ENCODE measurements around the gene ZNF524.

Gene ZNF524

DNA sequence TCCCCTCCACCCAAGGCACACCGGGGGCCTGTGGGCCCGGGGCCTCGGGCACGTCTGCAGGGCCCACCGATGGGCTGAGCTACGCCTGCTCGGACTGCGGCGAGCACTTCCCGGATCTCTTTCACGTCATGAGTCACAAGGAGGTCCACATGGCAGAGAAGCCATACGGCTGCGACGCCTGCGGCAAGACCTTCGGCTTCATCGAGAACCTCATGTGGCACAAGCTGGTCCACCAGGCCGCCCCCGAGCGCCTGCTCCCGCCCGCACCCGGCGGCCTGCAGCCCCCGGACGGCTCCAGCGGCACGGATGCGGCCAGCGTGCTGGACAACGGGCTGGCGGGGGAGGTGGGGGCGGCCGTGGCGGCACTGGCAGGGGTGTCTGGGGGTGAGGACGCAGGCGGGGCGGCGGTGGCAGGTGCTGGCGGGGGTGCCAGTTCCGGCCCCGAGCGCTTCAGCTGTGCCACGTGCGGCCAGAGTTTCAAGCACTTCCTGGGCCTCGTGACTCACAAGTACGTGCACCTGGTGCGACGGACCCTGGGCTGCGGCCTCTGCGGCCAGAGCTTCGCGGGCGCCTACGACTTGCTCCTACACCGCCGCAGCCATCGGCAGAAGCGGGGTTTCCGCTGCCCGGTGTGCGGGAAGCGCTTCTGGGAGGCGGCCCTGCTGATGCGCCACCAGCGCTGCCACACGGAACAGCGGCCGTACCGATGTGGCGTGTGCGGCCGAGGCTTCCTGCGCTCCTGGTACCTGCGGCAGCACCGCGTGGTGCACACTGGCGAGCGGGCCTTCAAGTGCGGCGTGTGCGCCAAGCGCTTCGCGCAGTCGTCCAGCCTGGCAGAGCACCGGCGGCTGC lies 15.7 kb downstream of the ZNF524 start:
- DNase-seq (ENCODE audit: insufficient read length) (no peak), FAIRE-seq (no peak)
- no peak for TF ChIP-seq TAF1 (IDR thresholded peaks at IDR 0.05; ENCODE audit: borderline replicate concordance, low read depth, low read length)
- TF ChIP-seq POLR2AphosphoS5 (IDR thresholded peaks at IDR 0.05; ENCODE audit: low read depth, low read length) = no peak
- no peak for TF ChIP-seq POLR2A (IDR thresholded peaks at IDR 0.05; ENCODE audit: low read depth, low read length)

DNA sequence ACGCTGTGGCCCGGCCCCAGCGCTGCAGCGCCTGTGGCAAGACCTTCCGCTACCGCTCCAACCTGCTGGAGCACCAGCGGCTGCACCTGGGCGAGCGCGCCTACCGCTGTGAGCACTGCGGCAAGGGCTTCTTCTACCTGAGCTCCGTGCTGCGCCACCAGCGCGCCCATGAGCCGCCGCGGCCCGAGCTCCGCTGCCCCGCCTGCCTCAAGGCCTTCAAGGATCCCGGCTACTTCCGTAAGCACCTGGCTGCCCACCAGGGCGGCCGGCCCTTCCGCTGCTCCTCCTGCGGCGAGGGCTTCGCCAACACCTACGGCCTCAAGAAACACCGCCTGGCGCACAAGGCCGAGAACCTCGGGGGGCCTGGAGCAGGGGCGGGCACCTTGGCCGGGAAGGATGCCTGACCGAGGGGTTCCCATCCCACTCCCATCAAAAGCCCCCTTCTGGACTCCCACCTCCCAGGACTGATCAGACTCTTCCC lies 16.3 kb downstream of the ZNF524 start:
- FAIRE-seq = no peak
- no peak for DNase-seq (ENCODE audit: insufficient read length)
- no peak for TF ChIP-seq POLR2A (IDR thresholded peaks at IDR 0.05; ENCODE audit: low read depth, low read length)
- no peak for TF ChIP-seq POLR2AphosphoS5 (IDR thresholded peaks at IDR 0.05; ENCODE audit: low read depth, low read length)
- TF ChIP-seq TAF1 (IDR thresholded peaks at IDR 0.05; ENCODE audit: borderline replicate concordance, low read depth, low read length) = no peak

DNA sequence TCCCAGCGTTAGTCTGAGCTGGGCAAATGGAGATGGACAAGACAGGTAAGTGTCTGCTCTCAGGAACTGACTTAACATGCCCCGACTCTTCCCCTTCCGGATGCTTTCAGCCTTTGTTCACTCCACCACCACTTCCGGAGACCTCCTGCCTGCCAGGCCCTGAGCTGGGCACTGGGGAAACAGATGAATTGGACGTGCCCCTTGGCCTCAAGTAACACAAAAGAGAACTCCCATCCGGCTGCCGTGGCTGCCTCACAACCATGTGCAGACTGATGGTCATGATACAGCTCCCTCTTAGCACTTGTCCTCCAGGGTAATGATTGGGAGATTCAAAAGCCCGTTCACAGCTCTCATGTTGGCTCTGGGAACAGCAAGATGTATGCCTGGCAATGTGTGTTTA lies 17.3 kb downstream of the ZNF524 start:
- DNase-seq (ENCODE audit: insufficient read length) (no peak), FAIRE-seq (no peak)
- TF ChIP-seq POLR2A (IDR thresholded peaks at IDR 0.05; ENCODE audit: low read depth, low read length) (no peak), TAF1 (IDR thresholded peaks at IDR 0.05; ENCODE audit: borderline replicate concordance, low read depth, low read length) (no peak), POLR2AphosphoS5 (IDR thresholded peaks at IDR 0.05; ENCODE audit: low read depth, low read length) (no peak)

DNA sequence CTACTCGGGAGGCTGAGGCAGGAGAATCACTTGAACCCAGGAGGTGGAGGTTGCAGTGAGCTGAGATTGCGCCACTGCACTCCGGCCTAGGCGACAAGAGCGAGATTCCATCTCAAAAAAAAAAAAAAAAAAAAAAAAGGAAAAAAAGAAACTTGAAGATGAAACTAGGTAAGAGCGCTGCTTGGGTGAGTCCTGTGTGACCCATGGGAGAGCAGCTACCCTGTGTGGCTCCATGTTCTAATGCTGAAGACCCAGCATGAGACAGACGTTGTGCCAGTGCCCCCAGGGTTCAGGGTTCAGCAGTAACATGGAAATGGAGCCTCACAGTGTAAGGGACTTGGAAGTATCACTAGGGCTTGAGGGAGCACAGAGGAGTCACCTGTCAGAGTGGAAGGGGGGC lies 18.3 kb downstream of the ZNF524 start:
- DNase-seq (ENCODE audit: insufficient read length) = no peak
- FAIRE-seq = no peak
- TF ChIP-seq POLR2AphosphoS5 (IDR thresholded peaks at IDR 0.05; ENCODE audit: low read depth, low read length) (no peak), TAF1 (IDR thresholded peaks at IDR 0.05; ENCODE audit: borderline replicate concordance, low read depth, low read length) (no peak), POLR2A (IDR thresholded peaks at IDR 0.05; ENCODE audit: low read depth, low read length) (no peak)

- DNase-seq (ENCODE audit: insufficient read length) (no peak), FAIRE-seq (no peak)
- TF ChIP-seq POLR2AphosphoS5 (IDR thresholded peaks at IDR 0.05; ENCODE audit: low read depth, low read length) = no peak
- no peak for TF ChIP-seq TAF1 (IDR thresholded peaks at IDR 0.05; ENCODE audit: borderline replicate concordance, low read depth, low read length)
These were observed 19.2 kb downstream of the ZNF524 start for GRCh38 chr19:55619286-55619685.

- TF ChIP-seq POLR2A (IDR thresholded peaks at IDR 0.05; ENCODE audit: low read depth, low read length) = no peak; the same call in 1 of the 2 replicates
- no peak for DNase-seq (ENCODE audit: insufficient read length)
- no peak for FAIRE-seq
These were observed 20.5 kb downstream of the ZNF524 start for GRCh38 chr19:55620410-55621204.

GRCh38 chr19:55621205-55621672 lies 21.2 kb downstream of the ZNF524 start:
- no peak for TF ChIP-seq TAF1 (IDR thresholded peaks at IDR 0.05; ENCODE audit: borderline replicate concordance, low read depth, low read length)
- 0 out of 2 replicates have a peak, but pooled peaks have one; percentile 52 for TF ChIP-seq POLR2AphosphoS5 (IDR thresholded peaks at IDR 0.05; ENCODE audit: low read depth, low read length)
- no peak for DNase-seq (ENCODE audit: insufficient read length)
- no peak for FAIRE-seq

DNA sequence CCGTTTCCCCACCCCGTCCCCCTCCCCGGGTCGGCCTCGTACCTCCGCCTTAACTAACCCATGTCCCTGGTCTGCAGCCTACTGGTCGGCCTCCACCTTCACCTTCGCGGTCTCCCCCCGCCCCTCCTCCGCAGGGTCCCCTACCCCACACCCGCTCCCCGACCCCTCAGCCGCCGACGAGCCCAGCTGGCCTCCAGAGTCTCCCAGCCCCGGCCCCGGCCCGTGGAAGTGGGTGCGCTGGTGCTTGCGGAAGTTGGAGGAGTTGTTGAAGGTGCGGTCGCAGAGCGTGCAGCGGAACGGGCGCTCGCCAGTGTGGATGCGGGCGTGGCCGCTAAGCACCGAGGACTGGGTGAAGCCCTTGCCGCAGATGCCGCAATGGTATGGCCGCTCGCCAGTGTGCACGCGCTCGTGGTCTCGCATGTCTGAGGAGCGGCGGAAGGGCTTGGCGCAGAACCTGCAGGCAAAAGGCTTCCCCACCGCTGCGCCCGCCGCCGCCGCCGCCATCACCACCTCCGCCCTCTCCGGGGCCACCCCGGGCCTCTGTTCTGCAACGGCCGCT lies 21.7 kb downstream of the ZNF524 start:
- FAIRE-seq (no peak), DNase-seq (ENCODE audit: insufficient read length) (no peak)
- TF ChIP-seq TAF1 (IDR thresholded peaks at IDR 0.05; ENCODE audit: borderline replicate concordance, low read depth, low read length) (no peak), POLR2AphosphoS5 (IDR thresholded peaks at IDR 0.05; ENCODE audit: low read depth, low read length) (no peak), POLR2A (IDR thresholded peaks at IDR 0.05; ENCODE audit: low read depth, low read length) (no peak)

DNA sequence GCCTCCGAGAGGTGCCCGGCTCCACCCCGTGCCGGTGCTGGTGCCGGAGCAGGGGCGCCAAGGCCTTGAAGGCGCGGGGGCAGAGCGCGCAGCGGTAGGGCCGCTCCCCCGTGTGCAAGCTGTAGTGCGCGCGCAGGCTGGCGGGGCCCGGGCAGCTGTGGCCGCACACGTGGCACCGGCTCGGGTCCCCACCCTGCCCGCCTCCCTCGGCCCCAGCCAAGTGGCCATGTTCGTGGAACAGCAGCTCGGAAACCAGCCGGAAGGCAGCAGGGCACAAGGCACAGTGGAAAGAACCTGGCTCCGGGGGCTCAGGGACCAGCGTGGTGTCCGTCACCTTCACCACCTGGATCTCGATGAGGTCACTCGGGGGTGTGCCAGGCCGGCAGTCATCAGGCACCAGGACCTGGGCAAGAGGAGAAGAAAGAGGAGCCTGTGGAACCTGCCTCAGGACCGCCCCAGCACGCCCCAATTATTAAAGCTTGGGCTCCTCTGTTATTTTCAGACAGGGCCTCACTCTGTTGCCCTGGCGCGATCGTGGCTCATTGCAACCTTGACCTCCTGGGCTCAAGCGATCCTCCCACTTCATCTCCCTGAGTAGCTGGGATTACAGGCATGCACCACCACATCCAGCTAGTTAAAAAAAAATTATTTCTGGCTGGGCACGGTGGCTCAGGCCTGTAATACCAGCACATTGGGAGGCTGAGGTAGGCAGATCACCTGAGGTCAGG lies 22.3 kb downstream of the ZNF524 start:
- TF ChIP-seq POLR2A (IDR thresholded peaks at IDR 0.05; ENCODE audit: low read depth, low read length) = no peak
- TF ChIP-seq TAF1 (IDR thresholded peaks at IDR 0.05; ENCODE audit: borderline replicate concordance, low read depth, low read length) = no peak
- DNase-seq (ENCODE audit: insufficient read length) (no peak), FAIRE-seq (no peak)

- DNase-seq (ENCODE audit: insufficient read length) (no peak), FAIRE-seq (no peak)
- TF ChIP-seq POLR2AphosphoS5 (IDR thresholded peaks at IDR 0.05; ENCODE audit: low read depth, low read length) = no peak
- no peak for TF ChIP-seq TAF1 (IDR thresholded peaks at IDR 0.05; ENCODE audit: borderline replicate concordance, low read depth, low read length)
- no peak for TF ChIP-seq POLR2A (IDR thresholded peaks at IDR 0.05; ENCODE audit: low read depth, low read length)
These were observed 23.0 kb downstream of the ZNF524 start for GRCh38 chr19:55623130-55623529.

GRCh38 chr19:55623561-55623960 lies 23.5 kb downstream of the ZNF524 start:
- no peak for DNase-seq (ENCODE audit: insufficient read length)
- no peak for TF ChIP-seq TAF1 (IDR thresholded peaks at IDR 0.05; ENCODE audit: borderline replicate concordance, low read depth, low read length)
- TF ChIP-seq POLR2AphosphoS5 (IDR thresholded peaks at IDR 0.05; ENCODE audit: low read depth, low read length) = no peak
- no peak for TF ChIP-seq POLR2A (IDR thresholded peaks at IDR 0.05; ENCODE audit: low read depth, low read length)
- no peak for FAIRE-seq

Measured in GM12892 (cell line).